HG03457 (cell line): ENCODE data around the gene OR52N2.

Source experiments
- ATAC-seq: cut with Tn5 transposase; IDR thresholded peaks from one replicate; pipeline ENCODE4 v1.9.1; 2021; ENCODE audit warnings: moderate number of reproducible peaks; ENCODE audit not compliant: unreplicated experiment

OR52N2 gene

GRCh38 chr11:5808500-5809121 lies at the start of gene OR52N2:
TSS of gene OR52N2 (plus strand) at chr11:5808924. CDS start at chr11:5820336, 11,412 bp downstream.
- ATAC-seq: peak; percentile 76

- no peak for ATAC-seq
These were observed 41.7 kb upstream of the OR52N2 start for GRCh38 chr11:5767056-5767455.

- no peak for ATAC-seq
These were observed 25.5 kb upstream of the OR52N2 start, which contains the start of gene OR52N5 for GRCh38 chr11:5783255-5783654. TSS of gene OR52N5 (minus strand) at chr11:5783355. CDS start at chr11:5778634, 4,721 bp downstream.

- ATAC-seq: no peak
These were observed 17.6 kb upstream of the OR52N2 start, which contains the start of gene OR52N1 for GRCh38 chr11:5791165-5791564. TSS of gene OR52N1 (minus strand) at chr11:5791265. CDS start at chr11:5788816, 2,449 bp downstream.

- ATAC-seq: no peak
These were observed 12.2 kb upstream of the OR52N2 start for GRCh38 chr11:5796541-5796940.

- ATAC-seq: no peak
These were observed 4.7 kb upstream of the OR52N2 start for GRCh38 chr11:5803982-5804381.

- ATAC-seq: no peak
These were observed 1.1 kb upstream of the OR52N2 start for GRCh38 chr11:5807580-5807979.

GRCh38 chr11:5809122-5809519 lies 397 bp downstream of the OR52N2 start:
- no peak for ATAC-seq

GRCh38 chr11:5809905-5810795 lies 1.4 kb downstream of the OR52N2 start:
- no peak for ATAC-seq

- no peak for ATAC-seq
These were observed 6.8 kb downstream of the OR52N2 start for GRCh38 chr11:5815534-5815933.

GRCh38 chr11:5818245-5818886 lies 9.6 kb downstream of the OR52N2 start:
- no peak for ATAC-seq

GRCh38 chr11:5831196-5831829 lies 22.6 kb downstream of the OR52N2 start:
- ATAC-seq: no peak

- ATAC-seq: no peak
These were observed 24.7 kb downstream of the OR52N2 start for GRCh38 chr11:5833446-5833845.

- ATAC-seq: no peak
These were observed 29.0 kb downstream of the OR52N2 start for GRCh38 chr11:5837695-5838094.

- ATAC-seq: no peak
These were observed 33.1 kb downstream of the OR52N2 start, which contains the start of gene OR52E6 for GRCh38 chr11:5841797-5842196. TSS of gene OR52E6 (minus strand) at chr11:5841897. CDS start at chr11:5841897, 0 bp downstream.

- no peak for ATAC-seq
These were observed 38.0 kb downstream of the OR52N2 start for GRCh38 chr11:5846701-5847100.

GRCh38 chr11:5847711-5848110 lies 39.0 kb downstream of the OR52N2 start:
- no peak for ATAC-seq

GRCh38 chr11:5851002-5851401 lies 42.3 kb downstream of the OR52N2 start:
- no peak for ATAC-seq

- ATAC-seq: no peak
These were observed 48.9 kb downstream of the OR52N2 start, which contains the start of gene OR52E8 for GRCh38 chr11:5857590-5857989. TSS of gene OR52E8 (minus strand) at chr11:5857690. CDS start at chr11:5857690, 0 bp downstream.

- no peak for ATAC-seq
These were observed 57.1 kb downstream of the OR52N2 start for GRCh38 chr11:5865826-5866225.
